Kidney (tissue), 14 donors: ENCODE results near the gene CLIP1. TPM values are rescaled to one million over a fixed set of nuclear protein-coding genes. Genes with fewer than 3 reads are reported as not detected.

Experiments
- DNase-seq, 5 donors: peaks; one replicate each; pipeline ENCODE4 v3.0.0-alpha.2; 2013 to 2020
- FAIRE-seq: peaks from 2 replicates; lab custom pipeline; 2012; peaks lifted over from hg19 to GRCh38; lab: Jason Lieb, UNC
- H3K27ac ChIP-seq, 2 donors: one replicate each; pipeline ENCODE4 v1.7.0; 2013; ENCODE audit warnings: low read depth in 2 of 2, low read length in 2 of 2, inconsistent platforms in 1 of 2
- H3K27me3 ChIP-seq: one replicate; pipeline ENCODE4 v1.7.1; 2013; ENCODE audit warnings: low read length, inconsistent platforms; ENCODE audit not compliant: control insufficient read depth, insufficient read depth
- H3K36me3 ChIP-seq, 3 donors: one replicate each; pipeline versions ENCODE4 v1.7.0 to v1.7.1; 2013; ENCODE audit warnings: low read length in 3 of 3, control low read depth in 1 of 3, inconsistent platforms in 1 of 3; ENCODE audit not compliant: insufficient read depth in 3 of 3, control insufficient read depth in 2 of 3
- H3K4me1 ChIP-seq, 3 donors: one replicate each; pipeline versions ENCODE4 v1.7.0 to v1.7.1; 2013; ENCODE audit warnings: low read length in 3 of 3, inconsistent platforms in 1 of 3, low read depth in 1 of 3; ENCODE audit not compliant: control insufficient read depth in 2 of 3, insufficient read depth in 2 of 3
- H3K4me3 ChIP-seq, 3 donors: one replicate each; pipeline versions ENCODE4 v1.7.0 to v1.8.1; 2013; ENCODE audit warnings: low read length in 3 of 3, control low read depth in 1 of 3, inconsistent platforms in 1 of 3
- H3K9ac ChIP-seq, 3 donors: one replicate each; pipeline versions ENCODE4 v1.7.0 to v1.7.1; 2013; ENCODE audit warnings: low read length in 3 of 3, control low read depth in 1 of 3, inconsistent platforms in 1 of 3
- H3K9me3 ChIP-seq, 3 donors: one replicate each; pipeline versions ENCODE4 v1.7.0 to v1.7.1; 2013; ENCODE audit warnings: low read length in 3 of 3, control low read depth in 1 of 3, inconsistent platforms in 1 of 3; ENCODE audit not compliant: control insufficient read depth in 2 of 3, insufficient read depth in 1 of 3
- intact Hi-C: fragments of 100-400 bp; cut with DNase I; formaldehyde crosslinking; loops from one replicate; pipeline ENCODE4 v1.11.1; 2022
- polyA plus RNA-seq: library from polyadenylated mRNA; stranded (reverse); fragments of 350-450 nt; fragmentation: Illumina TruSeq; extraction: RNeasy Lipid Tissue Mini Kit (QIAGEN cat#74804); gene quantifications from one replicate; pipeline ENCODE4 v1.2.3, GENCODE V29; 2014; ENCODE audit warnings: low read depth, low replicate concordance; ENCODE audit not compliant: insufficient read depth
- total RNA-seq: library from RNA; stranded (reverse); fragmentation: NEBNext Ultra II Directional; extraction: Animal tissue kit (Norgen Biotek cat#: 25700); gene quantifications from one replicate; pipeline ENCODE4 v1.2.1, GENCODE V29; 2021
- TF ChIP-seq, protein P1 (sequence below): IDR thresholded peaks from 3 replicates; pipeline ENCODE4 v1.5.1; 2012; ENCODE audit warnings: mild to moderate bottlenecking, moderate library complexity, borderline replicate concordance; ENCODE audit not compliant: insufficient read depth; ENCODE audit errors: extremely low read depth
- donor health status: control.
- donor health status: control.
- donor health status: control.
- donor health status: control.
- donor health status: control.
- donor health status: DM: yes; HTN: yes; CAD: no.
- donor health status: Normal renal cell carcinoma (clear cell type).

Gene CLIP1
- total and polyA plus RNA-seq, 2 donors from 2014 or later: 14.5 to 85.3 TPM

DNA sequence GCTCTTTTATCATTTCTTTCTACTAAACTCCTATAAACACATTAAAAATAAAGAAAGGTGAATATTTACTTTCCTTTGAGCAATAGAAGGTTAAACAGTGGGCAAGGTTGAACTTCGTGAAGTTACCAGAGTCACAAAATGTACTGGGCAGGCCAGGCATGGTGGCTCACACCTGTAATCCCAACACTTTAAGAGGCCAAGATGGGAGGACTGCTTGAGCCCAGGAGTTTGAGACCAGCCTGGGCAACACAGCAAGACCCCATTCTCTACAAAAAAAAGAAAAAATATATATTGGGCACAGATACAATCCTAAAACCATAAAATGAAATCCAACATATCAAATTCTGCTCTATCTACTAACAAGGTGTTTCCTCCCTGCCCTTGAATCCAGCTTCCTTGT, 95.5 kb downstream of the CLIP1 start:
- H3K27ac ChIP-seq: no peak overlapping the region
- no peaks in the 10 kb centered on the region for H3K9me3 ChIP-seq
- no peak for DNase-seq
- TF ChIP-seq, protein P1, sequence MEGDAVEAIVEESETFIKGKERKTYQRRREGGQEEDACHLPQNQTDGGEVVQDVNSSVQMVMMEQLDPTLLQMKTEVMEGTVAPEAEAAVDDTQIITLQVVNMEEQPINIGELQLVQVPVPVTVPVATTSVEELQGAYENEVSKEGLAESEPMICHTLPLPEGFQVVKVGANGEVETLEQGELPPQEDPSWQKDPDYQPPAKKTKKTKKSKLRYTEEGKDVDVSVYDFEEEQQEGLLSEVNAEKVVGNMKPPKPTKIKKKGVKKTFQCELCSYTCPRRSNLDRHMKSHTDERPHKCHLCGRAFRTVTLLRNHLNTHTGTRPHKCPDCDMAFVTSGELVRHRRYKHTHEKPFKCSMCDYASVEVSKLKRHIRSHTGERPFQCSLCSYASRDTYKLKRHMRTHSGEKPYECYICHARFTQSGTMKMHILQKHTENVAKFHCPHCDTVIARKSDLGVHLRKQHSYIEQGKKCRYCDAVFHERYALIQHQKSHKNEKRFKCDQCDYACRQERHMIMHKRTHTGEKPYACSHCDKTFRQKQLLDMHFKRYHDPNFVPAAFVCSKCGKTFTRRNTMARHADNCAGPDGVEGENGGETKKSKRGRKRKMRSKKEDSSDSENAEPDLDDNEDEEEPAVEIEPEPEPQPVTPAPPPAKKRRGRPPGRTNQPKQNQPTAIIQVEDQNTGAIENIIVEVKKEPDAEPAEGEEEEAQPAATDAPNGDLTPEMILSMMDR: no peak
- no peak overlapping the region for H3K9ac ChIP-seq
- peaks cover 8 to 34% (median 16%) of the 10 kb centered on the region in 3 donors for H3K36me3 ChIP-seq
- no peak overlapping the region for H3K4me3 ChIP-seq
- intact Hi-C loops: no loop called here
- no peaks in the 10 kb centered on the region for H3K4me1 ChIP-seq
- H3K27me3 ChIP-seq: no peaks in the 10 kb centered on the region
- no peak for FAIRE-seq

DNA sequence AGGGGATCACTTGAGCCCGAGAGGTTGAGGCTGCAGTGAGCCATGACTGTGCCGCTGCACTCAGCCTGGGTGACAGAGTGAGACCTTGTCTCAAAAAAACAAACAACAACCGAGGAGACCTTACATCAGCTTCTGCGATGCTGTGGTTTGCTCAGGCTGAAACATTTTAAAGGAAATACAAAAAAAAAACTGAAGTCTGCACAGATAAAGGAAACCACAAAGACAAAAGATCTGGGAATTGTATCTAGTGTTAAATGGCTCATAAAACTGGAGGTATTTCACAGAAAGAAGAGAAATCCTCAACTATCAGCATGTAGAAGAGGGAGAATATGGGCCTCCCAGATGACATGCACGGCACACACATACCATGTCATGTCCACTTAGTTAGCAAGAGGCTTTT, 95.9 kb downstream of the CLIP1 start:
- FAIRE-seq (no peak), DNase-seq (peak in 2 of 5 donors; percentile 37 to 50)
- intact Hi-C loops: no loop called here
- TF ChIP-seq, protein P1: no peak
- H3K9me3 ChIP-seq: no peaks in the 10 kb centered on the region
- no peak overlapping the region for H3K9ac ChIP-seq
- H3K4me1 ChIP-seq: no peaks in the 10 kb centered on the region
- H3K27me3 ChIP-seq: no peaks in the 10 kb centered on the region
- no peak overlapping the region for H3K27ac ChIP-seq
- peaks cover 8 to 37% (median 21%) of the 10 kb centered on the region in 3 donors for H3K36me3 ChIP-seq
- no peak overlapping the region for H3K4me3 ChIP-seq

DNA sequence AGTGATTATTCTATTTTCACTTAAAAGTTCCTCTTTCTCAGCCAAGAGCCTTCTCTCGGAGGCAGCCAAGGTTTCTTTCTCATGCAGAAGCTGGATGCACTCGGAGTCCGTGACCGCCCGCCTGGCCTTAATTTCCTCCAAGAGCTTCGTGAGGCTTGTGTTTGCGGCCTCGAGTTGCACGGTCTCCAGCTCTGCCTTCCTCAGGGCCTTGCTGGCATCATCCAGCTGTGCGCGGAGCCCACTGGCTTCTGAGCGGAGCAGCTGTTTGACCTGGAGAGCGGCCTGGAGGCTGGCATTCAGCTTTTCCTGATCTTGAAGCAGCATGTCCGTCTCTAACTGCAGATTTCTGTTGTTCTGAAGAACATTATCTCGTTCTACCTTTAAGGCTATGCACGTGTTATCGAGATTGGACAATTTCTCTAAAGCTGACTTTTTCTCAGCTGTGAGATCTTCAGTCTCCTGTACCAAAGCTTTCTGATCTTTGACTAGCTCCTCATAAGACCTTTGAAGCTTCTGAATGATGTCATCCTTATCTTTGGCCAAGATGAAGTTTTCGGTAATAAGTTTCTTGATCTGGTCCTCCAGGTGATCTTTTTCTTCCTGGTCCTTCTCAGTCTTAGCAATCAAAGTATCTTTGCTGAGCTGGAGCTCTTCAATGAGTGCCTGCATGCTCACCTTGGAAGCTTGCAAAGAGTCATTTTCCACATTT, 99.0 kb downstream of the CLIP1 start:
- intact Hi-C loops: no loop called here
- Histone ChIP-seq H3K9me3 (no peaks in the 10 kb centered on the region), H3K36me3 (peaks cover 8 to 47% (median 29%) of the 10 kb centered on the region in 3 donors), H3K27me3 (no peaks in the 10 kb centered on the region), H3K27ac (no peak overlapping the region), H3K4me3 (no peak overlapping the region), H3K9ac (no peak overlapping the region), H3K4me1 (peaks cover 0 to 4% (median 4%) of the 10 kb centered on the region in 3 donors)
- no peak for DNase-seq
- no peak for FAIRE-seq
- TF ChIP-seq, protein P1: no peak
